Activated naive CD4-positive, alpha-beta T cell treated with anti-CD3 and anti-CD28 coated beads, Interleukin-2, amount 50 U/mL, for 72 hours (primary cell): Measurements from ENCODE around the gene DPF3. TPM values are rescaled to one million over a fixed set of nuclear protein-coding genes. Genes with fewer than 3 reads are reported as not detected.

Experiments used
- ATAC-seq, 2 donors: fragments of 150-1000 bp; cut with Tn5 transposase; 2 replicates each; pipeline ENCODE4 v1.10.0; 2021; ENCODE audit warnings: mild to moderate bottlenecking in 2 of 2, moderate library complexity in 2 of 2
- DNase-seq, 2 donors: peaks; one replicate each; pipeline ENCODE4 v3.0.0; 2021 to 2022; ENCODE audit warnings: low spot score in 2 of 2
- H3K27ac Mint-ChIP-seq, 2 donors: one replicate each; pipeline ENCODE4 v1.8.0; 2022; ENCODE audit warnings: mild to moderate bottlenecking in 2 of 2, mixed read lengths in 2 of 2
- H3K36me3 Mint-ChIP-seq, 2 donors: one replicate each; pipeline ENCODE4 v1.8.0; 2022; ENCODE audit warnings: mixed read lengths in 2 of 2
- H3K9me3 Mint-ChIP-seq, 2 donors: one replicate each; pipeline ENCODE4 v1.8.0; 2022; ENCODE audit warnings: mixed read lengths in 2 of 2
- total RNA-seq, 2 donors: library from RNA; stranded (reverse); gene quantifications; one replicate each; pipeline ENCODE4 v1.2.3, GENCODE V29; 2022

Gene DPF3
- total RNA-seq, 2 donors from 2014 or later = 0.29 TPM; not detected in 1

- Mint-ChIP-seq H3K9me3 (no peaks in the 10 kb centered on the region), H3K27ac (no peak overlapping the region), H3K36me3 (no peaks in the 10 kb centered on the region)
- DNase-seq (no peak), ATAC-seq (no peak)
Measured at GRCh38 chr14:72836085-72836484, 57.8 kb downstream of the DPF3 start.

- no peak overlapping the region for H3K27ac Mint-ChIP-seq
- no peaks in the 10 kb centered on the region for H3K9me3 Mint-ChIP-seq
- DNase-seq = no peak
- H3K36me3 Mint-ChIP-seq = no peaks in the 10 kb centered on the region
- ATAC-seq = no peak
Measured at GRCh38 chr14:72833174-72833573, 60.7 kb downstream of the DPF3 start.

GRCh38 chr14:72830786-72831594 lies 62.9 kb downstream of the DPF3 start:
- no peak for DNase-seq
- ATAC-seq = no peak
- H3K27ac Mint-ChIP-seq = no peak overlapping the region
- no peaks in the 10 kb centered on the region for H3K36me3 Mint-ChIP-seq
- H3K9me3 Mint-ChIP-seq = no peaks in the 10 kb centered on the region

- ATAC-seq (no peak), DNase-seq (no peak)
- no peaks in the 10 kb centered on the region for H3K36me3 Mint-ChIP-seq
- H3K27ac Mint-ChIP-seq = no peak overlapping the region
- no peaks in the 10 kb centered on the region for H3K9me3 Mint-ChIP-seq
Measured at GRCh38 chr14:72830356-72830755, 63.5 kb downstream of the DPF3 start.

GRCh38 chr14:72828604-72829003 lies 65.3 kb downstream of the DPF3 start:
- no peak overlapping the region for H3K27ac Mint-ChIP-seq
- DNase-seq = no peak
- H3K36me3 Mint-ChIP-seq = no peaks in the 10 kb centered on the region
- H3K9me3 Mint-ChIP-seq = no peaks in the 10 kb centered on the region
- ATAC-seq = no peak

- ATAC-seq (no peak), DNase-seq (no peak)
- H3K9me3 Mint-ChIP-seq = no peaks in the 10 kb centered on the region
- H3K36me3 Mint-ChIP-seq = no peaks in the 10 kb centered on the region
- no peak overlapping the region for H3K27ac Mint-ChIP-seq
Measured at GRCh38 chr14:72826039-72826438, 67.9 kb downstream of the DPF3 start.

- DNase-seq = no peak
- H3K9me3 Mint-ChIP-seq = no peaks in the 10 kb centered on the region
- no peak overlapping the region for H3K27ac Mint-ChIP-seq
- H3K36me3 Mint-ChIP-seq = no peaks in the 10 kb centered on the region
- ATAC-seq = no peak
Measured at GRCh38 chr14:72825486-72825885, 68.4 kb downstream of the DPF3 start.

GRCh38 chr14:72824051-72824450 lies 69.8 kb downstream of the DPF3 start:
- H3K27ac Mint-ChIP-seq = no peak overlapping the region
- ATAC-seq = no peak
- no peaks in the 10 kb centered on the region for H3K36me3 Mint-ChIP-seq
- no peak for DNase-seq
- H3K9me3 Mint-ChIP-seq = peaks cover 0 to under 1% of the 10 kb centered on the region in 2 donors

GRCh38 chr14:72822946-72823611 lies 70.8 kb downstream of the DPF3 start:
- no peaks in the 10 kb centered on the region for H3K36me3 Mint-ChIP-seq
- DNase-seq = no peak
- H3K27ac Mint-ChIP-seq = no peak overlapping the region
- H3K9me3 Mint-ChIP-seq = peaks cover 4 to 5% of the 10 kb centered on the region in 2 donors
- ATAC-seq = no peak

- no peak overlapping the region for H3K27ac Mint-ChIP-seq
- H3K36me3 Mint-ChIP-seq = no peaks in the 10 kb centered on the region
- H3K9me3 Mint-ChIP-seq = peaks cover 4 to 5% of the 10 kb centered on the region in 2 donors
- ATAC-seq = no peak
- no peak for DNase-seq
Measured at GRCh38 chr14:72818998-72819397, 74.9 kb downstream of the DPF3 start.

- Mint-ChIP-seq H3K9me3 (peaks cover 4 to 5% of the 10 kb centered on the region in 2 donors), H3K36me3 (no peaks in the 10 kb centered on the region), H3K27ac (no peak overlapping the region)
- no peak for ATAC-seq
- DNase-seq = no peak
Measured at GRCh38 chr14:72816287-72816686, 77.6 kb downstream of the DPF3 start.

- H3K36me3 Mint-ChIP-seq = peaks cover 0 to 4% of the 10 kb centered on the region in 2 donors
- no peak for DNase-seq
Measured at GRCh38 chr14:72815430-72815829, 78.5 kb downstream of the DPF3 start.

GRCh38 chr14:72812292-72812851 lies 81.5 kb downstream of the DPF3 start:
- peaks cover 0 to 4% of the 10 kb centered on the region in 2 donors for H3K9me3 Mint-ChIP-seq
- H3K36me3 Mint-ChIP-seq = peaks cover 0 to 11% of the 10 kb centered on the region in 2 donors
- H3K27ac Mint-ChIP-seq = no peak overlapping the region
- DNase-seq (no peak), ATAC-seq (no peak)

More at GRCh38 chr14:72815430-72815829, 78.5 kb downstream of the DPF3 start:
- Mint-ChIP-seq H3K27ac (no peak overlapping the region), H3K9me3 (peaks cover 4 to 5% of the 10 kb centered on the region in 2 donors)
- ATAC-seq = no peak

- ATAC-seq (peak; percentile 97 to 100), DNase-seq (peak; percentile 41 to 78)
- Mint-ChIP-seq H3K36me3 (peaks cover 0 to 11% of the 10 kb centered on the region in 2 donors), H3K27ac (peak overlapping the region; percentile 80 to 86), H3K9me3 (peaks cover 0 to 4% of the 10 kb centered on the region in 2 donors)
Measured at GRCh38 chr14:72810201-72810600, 83.7 kb downstream of the DPF3 start.

GRCh38 chr14:72809063-72809462 lies 84.8 kb downstream of the DPF3 start:
- ATAC-seq (no peak), DNase-seq (no peak)
- H3K9me3 Mint-ChIP-seq = peaks cover 0 to 4% of the 10 kb centered on the region in 2 donors
- peak overlapping the region in 1 of 2 donors; percentile 80 for H3K27ac Mint-ChIP-seq
- H3K36me3 Mint-ChIP-seq = peaks cover 0 to 11% of the 10 kb centered on the region in 2 donors

GRCh38 chr14:72808564-72808963 lies 85.3 kb downstream of the DPF3 start:
- peaks cover 0 to 4% of the 10 kb centered on the region in 2 donors for H3K9me3 Mint-ChIP-seq
- peaks cover 0 to 11% of the 10 kb centered on the region in 2 donors for H3K36me3 Mint-ChIP-seq
- DNase-seq (no peak), ATAC-seq (no peak)
- H3K27ac Mint-ChIP-seq = peak overlapping the region in 1 of 2 donors; percentile 80

- no peak for ATAC-seq
- peak overlapping the region in 1 of 2 donors; percentile 62 for H3K27ac Mint-ChIP-seq
- H3K9me3 Mint-ChIP-seq = peaks cover 0 to 4% of the 10 kb centered on the region in 2 donors
- DNase-seq = no peak
- no peaks in the 10 kb centered on the region for H3K36me3 Mint-ChIP-seq
Measured at GRCh38 chr14:72802588-72802946, 91.3 kb downstream of the DPF3 start.
